DND-41 (cell line): ENCODE results near the gene TP53.

Source experiments
- ATAC-seq: fragments of 200-7000 bp; cut with Tn5 transposase; 3 replicates; pipeline ENCODE4 v1.9.1; 2021; ENCODE audit warnings: low read depth; ENCODE audit not compliant: insufficient read depth
- DNase-seq: peaks from one replicate; pipeline ENCODE4 v3.0.0-alpha.2; 2020
- H2AFZ ChIP-seq: 2 replicates; pipeline ENCODE4 v1.6.0; 2012; ENCODE audit warnings: low read depth, low read length
- H3K27ac ChIP-seq: 2 replicates; pipeline ENCODE4 v1.5.1; 2012; ENCODE audit warnings: low read length, inconsistent platforms
- H3K27me3 ChIP-seq: fragments of 200-600 bp; sonication (generic); 2 replicates; pipeline ENCODE4 v1.6.0; 2012; ENCODE audit warnings: low read length, mild to moderate bottlenecking, inconsistent platforms; ENCODE audit not compliant: insufficient read depth, poor library complexity
- H3K36me3 ChIP-seq: 2 replicates; pipeline ENCODE4 v1.5.1; 2012; ENCODE audit warnings: low read length, inconsistent platforms; ENCODE audit not compliant: insufficient read depth
- H3K4me1 ChIP-seq: 2 replicates; pipeline ENCODE4 v1.5.1; 2012; ENCODE audit warnings: mild to moderate bottlenecking, low read length; ENCODE audit not compliant: insufficient read depth
- H3K4me2 ChIP-seq: 2 replicates; pipeline ENCODE4 v1.6.0; 2012; ENCODE audit warnings: mild to moderate bottlenecking, moderate library complexity, low read length, inconsistent platforms; ENCODE audit not compliant: insufficient read depth
- H3K4me3 ChIP-seq, 2 experiments: fragments of 200-600 bp in 1 of 2; shearing (Covaris generic) in 1 of 2; 2 replicates each; pipeline ENCODE4 v1.5.1; 2012 to 2016; ENCODE audit warnings: inconsistent platforms in 2 of 2, low read length in 2 of 2, mild to moderate bottlenecking in 2 of 2, low read depth in 1 of 2, moderate library complexity in 1 of 2
- H3K79me2 ChIP-seq: 2 replicates; pipeline ENCODE4 v1.6.0; 2012; ENCODE audit warnings: low read length, inconsistent platforms; ENCODE audit not compliant: insufficient read depth
- H3K9ac ChIP-seq: 2 replicates; pipeline ENCODE4 v1.6.0; 2012; ENCODE audit warnings: low read depth, mild to moderate bottlenecking, inconsistent platforms, low read length, moderate library complexity
- H3K9me3 ChIP-seq: 2 replicates; pipeline ENCODE4 v1.5.1; 2012; ENCODE audit warnings: low read length, moderate library complexity, mild to moderate bottlenecking, inconsistent platforms; ENCODE audit not compliant: insufficient read depth, severe bottlenecking
- H4K20me1 ChIP-seq: 2 replicates; pipeline ENCODE4 v1.6.0; 2012; ENCODE audit warnings: low read length; ENCODE audit not compliant: insufficient read depth
- CTCF ChIP-seq: IDR thresholded peaks from 2 replicates; pipeline ENCODE4 v1.5.1; 2012; ENCODE audit warnings: borderline replicate concordance, low read length, moderate library complexity, mild to moderate bottlenecking; ENCODE audit not compliant: poor library complexity, severe bottlenecking; ENCODE audit errors: extremely low read depth
- EZH2 ChIP-seq: IDR thresholded peaks from 3 replicates; pipeline ENCODE4 v1.6.1; 2012; ENCODE audit warnings: borderline replicate concordance, low read depth, mild to moderate bottlenecking, moderate library complexity, low read length, inconsistent platforms; ENCODE audit not compliant: severe bottlenecking

The TP53 gene

GRCh38 chr17:7717756-7718350 lies 30.6 kb upstream of the TP53 start:
- TF ChIP-seq EZH2 (peak; percentile 72), CTCF (no peak)
- H3K27me3 ChIP-seq, result peaks cover 73% of the 10 kb centered on the region
- peak; percentile 43; the same call in 1 of the 3 replicates for ATAC-seq
- no peaks in the 10 kb centered on the region for H3K79me2 ChIP-seq
- H2AFZ ChIP-seq, result no peak overlapping the region
- H3K9ac ChIP-seq, result no peak overlapping the region
- H3K4me3 ChIP-seq, result no peak overlapping the region
- no peaks in the 10 kb centered on the region for H3K36me3 ChIP-seq
- H3K9me3 ChIP-seq, result no peaks in the 10 kb centered on the region
- peak overlapping the region; percentile 45 for H3K4me2 ChIP-seq
- peak; percentile 35 for DNase-seq
- H4K20me1 ChIP-seq, result peaks cover 5% of the 10 kb centered on the region
- peaks cover 27% of the 10 kb centered on the region for H3K4me1 ChIP-seq
- H3K27ac ChIP-seq, result no peak overlapping the region

- peaks cover 5% of the 10 kb centered on the region for H4K20me1 ChIP-seq
- H3K9ac ChIP-seq, result no peak within 1 kb of the TSS
- DNase-seq, result no peak
- no peaks in the 10 kb centered on the region for H3K9me3 ChIP-seq
- H3K4me2 ChIP-seq, result peak within 1 kb of the TSS; percentile 45
- no peak within 1 kb of the TSS for H2AFZ ChIP-seq
- TF ChIP-seq CTCF (peak; percentile 46), EZH2 (peak; percentile 91)
- no peak for ATAC-seq
- no peak within 1 kb of the TSS for H3K27ac ChIP-seq
- H3K4me1 ChIP-seq, result peaks cover 27% of the 10 kb centered on the region
- no peaks in the 10 kb centered on the region for H3K79me2 ChIP-seq
- H3K4me3 ChIP-seq, result no peak within 1 kb of the TSS
- no peaks in the 10 kb centered on the region for H3K36me3 ChIP-seq
- peaks cover 70% of the 10 kb centered on the region for H3K27me3 ChIP-seq
Observed at GRCh38 chr17:7716901-7717755, 29.8 kb upstream of the TP53 start, which contains the start of gene DNAH2. TSS of gene DNAH2 (plus strand) at chr17:7717744. CDS start at chr17:7719735, 1,991 bp downstream.

- no peak for DNase-seq
- no peak overlapping the region for H3K4me2 ChIP-seq
- H4K20me1 ChIP-seq, result peaks cover 5% of the 10 kb centered on the region
- H3K27me3 ChIP-seq, result peaks cover 64% of the 10 kb centered on the region
- H3K36me3 ChIP-seq, result no peaks in the 10 kb centered on the region
- no peak for ATAC-seq
- H3K4me3 ChIP-seq, result no peak overlapping the region
- no peaks in the 10 kb centered on the region for H3K79me2 ChIP-seq
- no peaks in the 10 kb centered on the region for H3K9me3 ChIP-seq
- H3K4me1 ChIP-seq, result peaks cover 27% of the 10 kb centered on the region
- no peak for TF ChIP-seq CTCF
- TF ChIP-seq EZH2, result no peak
- no peak overlapping the region for H3K27ac ChIP-seq
- H2AFZ ChIP-seq, result no peak overlapping the region
- H3K9ac ChIP-seq, result no peak overlapping the region
Observed at GRCh38 chr17:7715936-7716886, 28.9 kb upstream of the TP53 start.
